Measurements from ENCODE around the gene RIN3.

DNA sequence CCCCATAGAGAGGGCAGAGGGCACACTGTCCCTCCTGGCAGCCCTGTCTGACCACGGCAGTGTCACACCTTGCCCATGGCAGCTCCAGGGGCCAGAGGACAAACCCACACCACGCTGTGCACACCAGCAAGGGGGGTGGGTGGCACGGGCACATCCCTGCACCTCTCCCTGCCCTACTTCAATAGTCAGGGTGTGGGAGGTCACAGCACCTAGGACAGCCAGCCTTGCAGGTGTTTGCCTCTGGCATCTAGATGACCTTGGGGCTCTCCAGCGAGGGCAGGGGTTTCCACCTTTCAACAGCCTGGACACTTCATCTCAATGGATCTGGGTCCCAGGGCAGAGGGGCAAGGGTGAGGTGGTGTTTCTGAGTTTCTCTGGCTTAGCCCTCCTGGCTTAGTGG, 165.7 kb downstream of the RIN3 start:
- TF ChIP-seq POLR2AphosphoS5 (IDR thresholded peaks at IDR 0.05) (no peak), POLR2A (IDR thresholded peaks at IDR 0.05) (no peak)

Measured in gastroesophageal sphincter (tissue), 2 donors.